A673 (cell line): Measurements from ENCODE around the gene TPST1. TPM values are rescaled to one million over a fixed set of nuclear protein-coding genes. Genes with fewer than 3 reads are reported as not detected.
"Not testable (repeated sequence)": the region's sequence is repeated elsewhere in the genome, so short reads cannot be mapped to it uniquely, and the experiment has no call there.

ENCODE experiments used
- BruUV-seq: library from RNA; stranded (reverse); fragments of 400-500 nt; replicated peaks from 2 replicates; lab custom pipeline; 2021; lab: Mats Ljungman, UMichigan
- CTCF ChIA-PET: fragments of 300-600 bp; sonication (Branson Sonifier 250); formaldehyde crosslinking; loops from one replicate; lab custom pipeline; 2022; ENCODE audit warnings: antibody characterized with exemption; lab: Charles Lee
- POLR2A ChIA-PET: fragments of 300-600 bp; sonication (Branson Sonifier 250); formaldehyde crosslinking; loops from one replicate; lab custom pipeline; 2022; ENCODE audit warnings: antibody characterized with exemption; ENCODE audit not compliant: low non-redundant PET; lab: Charles Lee
- DNase-seq: peaks from one replicate; pipeline ENCODE4 v3.0.0-alpha.2; 2015; ENCODE audit warnings: low spot score
- H3K27ac ChIP-seq: fragments of 200-600 bp; sonication (generic); 2 replicates; pipeline ENCODE4 v1.5.1; 2016; ENCODE audit warnings: mixed run types, low read depth, mild to moderate bottlenecking, mixed read lengths, antibody characterized with exemption, low read length; ENCODE audit not compliant: poor library complexity, severe bottlenecking
- H3K27me3 ChIP-seq: fragments of 200-600 bp; sonication (generic); replicated peaks from 2 replicates; pipeline ENCODE4 v1.6.1; 2017; ENCODE audit warnings: mixed run types, low read depth, mild to moderate bottlenecking, mixed read lengths, antibody characterized with exemption, low read length; ENCODE audit not compliant: insufficient read depth, poor library complexity
- H3K36me3 ChIP-seq: fragments of 200-600 bp; sonication (generic); 2 replicates; pipeline ENCODE4 v1.6.1; 2016; ENCODE audit warnings: mixed run types, mild to moderate bottlenecking, mixed read lengths, antibody characterized with exemption, low read length; ENCODE audit not compliant: insufficient read depth, poor library complexity, severe bottlenecking
- H3K4me1 ChIP-seq: fragments of 200-600 bp; sonication (generic); 2 replicates; pipeline ENCODE4 v1.6.1; 2017; ENCODE audit warnings: mixed run types, mild to moderate bottlenecking, mixed read lengths, antibody characterized with exemption, low read length; ENCODE audit not compliant: insufficient read depth, poor library complexity, severe bottlenecking
- H3K4me3 ChIP-seq: fragments of 200-600 bp; sonication (generic); 2 replicates; pipeline ENCODE4 v1.5.1; 2016; ENCODE audit warnings: low read depth, mixed run types, mild to moderate bottlenecking, mixed read lengths, low read length; ENCODE audit not compliant: poor library complexity, severe bottlenecking
- H3K9me3 ChIP-seq: fragments of 200-600 bp; sonication (generic); 2 replicates; pipeline ENCODE4 v1.6.1; 2016; ENCODE audit warnings: mixed run types, low read depth, mild to moderate bottlenecking, mixed read lengths, antibody characterized with exemption, low read length; ENCODE audit not compliant: poor library complexity, severe bottlenecking
- CTCF ChIP-seq: fragments of 300-800, 200-600 bp; sonication (generic); conservative IDR thresholded peaks from 2 replicates; pipeline ENCODE4 v1.5.1; 2017; ENCODE audit warnings: low read depth, mild to moderate bottlenecking, antibody characterized with exemption, low read length, moderate library complexity, mixed read lengths
- EZH2 ChIP-seq: fragments of 200-600 bp; sonication (generic); IDR thresholded peaks from 2 replicates; pipeline ENCODE4 v1.6.1; 2017; ENCODE audit warnings: borderline replicate concordance, low read depth, mild to moderate bottlenecking, mixed read lengths, antibody characterized with exemption, low read length; ENCODE audit not compliant: poor library complexity, severe bottlenecking
- intact Hi-C: fragments of 100-400 bp; cut with micrococcal nuclease; formaldehyde crosslinking; loops from one replicate; pipeline ENCODE4 v1.10.0; 2022; ENCODE audit not compliant: unreplicated experiment
- total RNA-seq: library from RNA; stranded (reverse); gene quantifications from 2 replicates; pipeline ENCODE4 v1.2.3, GENCODE V29; 2021

The TPST1 gene
- total RNA-seq, 1 experiment from 2014 or later: 8.0 TPM

- POLR2A ChIA-PET: no interaction called here
- TF ChIP-seq CTCF (no peak), EZH2 (no peak)
- Histone ChIP-seq H3K27me3 (no peaks in the 10 kb centered on the region), H3K27ac (no peak overlapping the region), H3K4me3 (no peak overlapping the region), H3K9me3 (no peaks in the 10 kb centered on the region), H3K4me1 (no peaks in the 10 kb centered on the region), H3K36me3 (no peaks in the 10 kb centered on the region)
- DNase-seq: no peak
- BruUV-seq: no TSS peak
- CTCF ChIA-PET: no interaction called here
- intact Hi-C loops: no loop called here
Measured at GRCh38 chr7:66167773-66168387, 37.3 kb upstream of the TPST1 start.

GRCh38 chr7:66169616-66170015 is 35.5 kb upstream of the TPST1 start:
- no TSS peak for BruUV-seq
- intact Hi-C loops: no loop called here
- Histone ChIP-seq H3K9me3 (no peaks in the 10 kb centered on the region), H3K4me1 (no peaks in the 10 kb centered on the region), H3K4me3 (no peak overlapping the region), H3K36me3 (no peaks in the 10 kb centered on the region), H3K27me3 (no peaks in the 10 kb centered on the region), H3K27ac (no peak overlapping the region)
- ChIA-PET POLR2A (no interaction called here), CTCF (no interaction called here)
- DNase-seq: no peak
- no peak for TF ChIP-seq CTCF

- no TSS peak for BruUV-seq
- Histone ChIP-seq H3K4me3 (no peak overlapping the region), H3K9me3 (no peaks in the 10 kb centered on the region), H3K27ac (no peak overlapping the region), H3K4me1 (no peaks in the 10 kb centered on the region), H3K36me3 (no peaks in the 10 kb centered on the region), H3K27me3 (no peaks in the 10 kb centered on the region)
- no peak for DNase-seq
- POLR2A ChIA-PET: no interaction called here
- intact Hi-C loops: no loop called here
- TF ChIP-seq CTCF (no peak), EZH2 (no peak)
- CTCF ChIA-PET: no interaction called here
Measured at GRCh38 chr7:66170309-66171231, 34.6 kb upstream of the TPST1 start.

GRCh38 chr7:66172536-66173401 is 32.4 kb upstream of the TPST1 start:
- POLR2A ChIA-PET, BruUV-seq, H3K36me3 ChIP-seq, intact Hi-C loops, CTCF ChIA-PET, H3K9me3 ChIP-seq, H3K27me3 ChIP-seq, H3K27ac ChIP-seq, H3K4me1 ChIP-seq, H3K4me3 ChIP-seq, DNase-seq: not testable (repeated sequence)
